Measurements from ENCODE around the gene MB. TPM values are rescaled to one million over a fixed set of nuclear protein-coding genes. Genes with fewer than 3 reads are reported as not detected.

The MB gene
- total and polyA plus RNA-seq, 4 donors: 0.13 to 0.25 TPM; not detected in 2

GRCh38 chr22:35594686-35595085, 22.4 kb downstream of the MB start:
- no peak for DNase-seq (ENCODE audit: low spot score)

GRCh38 chr22:35593891-35594470, 23.1 kb downstream of the MB start:
- H3K4me1 ChIP-seq (ENCODE audit: control insufficient read depth in 4 of 4, insufficient read depth in 4 of 4, low read length in 3 of 4): peaks cover 0 to 3% (median 0%) of the 10 kb centered on the region in 4 donors
- no peak overlapping the region for H3K4me3 ChIP-seq (ENCODE audit: low read depth in 1 of 3, low read length in 3 of 3)
- no peaks in the 10 kb centered on the region for H3K27me3 ChIP-seq (ENCODE audit: control insufficient read depth in 4 of 4, insufficient read depth in 4 of 4, low read length in 3 of 4)
- no peak overlapping the region for H3K9ac ChIP-seq (ENCODE audit: low read depth in 1 of 2, low read length in 2 of 2)
- H3K36me3 ChIP-seq (ENCODE audit: control insufficient read depth in 4 of 4, insufficient read depth in 3 of 4, low read depth in 1 of 4, low read length in 3 of 4): no peaks in the 10 kb centered on the region
- H3K9me3 ChIP-seq (ENCODE audit: control insufficient read depth in 4 of 4, low read length in 3 of 4): no peaks in the 10 kb centered on the region
- no peak for TF ChIP-seq FOXA1 (IDR thresholded peaks at IDR 0.05)
- TF ChIP-seq HNF4G (IDR thresholded peaks at IDR 0.05): no peak
- TF ChIP-seq ATF3 (IDR thresholded peaks at IDR 0.05): no peak
- TF ChIP-seq RXRA (IDR thresholded peaks at IDR 0.05): no peak
- no peak for TF ChIP-seq REST (IDR thresholded peaks at IDR 0.05)
- TF ChIP-seq HNF4A (conservative IDR thresholded peaks at IDR 0.05): no peak
- TF ChIP-seq NR2F2 (IDR thresholded peaks at IDR 0.05): no peak
- no peak for TF ChIP-seq EGR1 (IDR thresholded peaks at IDR 0.05; ENCODE audit: low read depth in 2 of 2)
- no peak for TF ChIP-seq MAX (IDR thresholded peaks at IDR 0.05)
- no peak for TF ChIP-seq FOXA2 (IDR thresholded peaks at IDR 0.05)
- DNase-seq (ENCODE audit: low spot score): no peak
- no peak overlapping the region for H3K27ac ChIP-seq (ENCODE audit: low read depth in 1 of 2, low read length in 2 of 2)
- 81% methylated on average over 14 of the region's 14 CpGs for WGBS

More at GRCh38 chr22:35594686-35595085, 22.4 kb downstream of the MB start:
- 95% methylated on average over 5 of the region's 5 CpGs for WGBS
- no peaks in the 10 kb centered on the region for H3K27me3 ChIP-seq (ENCODE audit: control insufficient read depth in 4 of 4, insufficient read depth in 4 of 4, low read length in 3 of 4)
- no peaks in the 10 kb centered on the region for H3K9me3 ChIP-seq (ENCODE audit: control insufficient read depth in 4 of 4, low read length in 3 of 4)
- H3K4me3 ChIP-seq (ENCODE audit: low read depth in 1 of 3, low read length in 3 of 3): no peak overlapping the region
- no peaks in the 10 kb centered on the region for H3K36me3 ChIP-seq (ENCODE audit: control insufficient read depth in 4 of 4, insufficient read depth in 3 of 4, low read depth in 1 of 4, low read length in 3 of 4)
- H3K27ac ChIP-seq (ENCODE audit: low read depth in 1 of 2, low read length in 2 of 2): no peak overlapping the region
- H3K4me1 ChIP-seq (ENCODE audit: control insufficient read depth in 4 of 4, insufficient read depth in 4 of 4, low read length in 3 of 4): peaks cover 0 to 3% (median 0%) of the 10 kb centered on the region in 4 donors
- no peak overlapping the region for H3K9ac ChIP-seq (ENCODE audit: low read depth in 1 of 2, low read length in 2 of 2)
- no peak for TF ChIP-seq REST (IDR thresholded peaks at IDR 0.05)

Measured in liver (tissue), 9 donors.